PC-9 (cell line): ENCODE data around the gene FAM120C.

ENCODE experiments used
- EZH2 ChIP-seq: fragments of 200-600 bp; sonication (generic); IDR thresholded peaks from 2 replicates; pipeline ENCODE4 v1.8.0; 2017; ENCODE audit warnings: antibody characterized with exemption, low read depth
- TF ChIP-seq, protein P1 (sequence below): fragments of 200-600 bp; sonication (generic); conservative IDR thresholded peaks from 2 replicates; pipeline ENCODE4 v1.6.1; 2017; ENCODE audit warnings: mixed run types, antibody characterized with exemption, mild to moderate bottlenecking, moderate library complexity

DNA sequence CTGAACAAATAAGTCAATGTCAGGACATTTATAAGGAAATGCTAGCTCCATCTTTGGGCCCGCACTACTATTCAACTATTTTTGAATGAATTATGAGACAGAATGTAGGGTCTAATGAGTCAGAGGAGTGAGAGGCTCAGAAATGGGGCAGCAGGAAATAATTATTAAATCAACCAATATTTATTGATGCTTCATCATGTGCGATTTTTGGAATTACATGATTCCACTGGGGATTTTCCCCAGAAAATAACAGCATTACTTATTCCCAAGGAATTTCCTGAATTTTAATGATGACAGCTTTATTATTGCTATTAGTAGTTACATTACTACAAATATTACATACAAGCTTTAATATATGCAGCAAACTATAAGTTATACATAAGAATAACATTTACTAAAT lies 89.5 kb downstream of the FAM120C start:
- TF ChIP-seq, protein P1, sequence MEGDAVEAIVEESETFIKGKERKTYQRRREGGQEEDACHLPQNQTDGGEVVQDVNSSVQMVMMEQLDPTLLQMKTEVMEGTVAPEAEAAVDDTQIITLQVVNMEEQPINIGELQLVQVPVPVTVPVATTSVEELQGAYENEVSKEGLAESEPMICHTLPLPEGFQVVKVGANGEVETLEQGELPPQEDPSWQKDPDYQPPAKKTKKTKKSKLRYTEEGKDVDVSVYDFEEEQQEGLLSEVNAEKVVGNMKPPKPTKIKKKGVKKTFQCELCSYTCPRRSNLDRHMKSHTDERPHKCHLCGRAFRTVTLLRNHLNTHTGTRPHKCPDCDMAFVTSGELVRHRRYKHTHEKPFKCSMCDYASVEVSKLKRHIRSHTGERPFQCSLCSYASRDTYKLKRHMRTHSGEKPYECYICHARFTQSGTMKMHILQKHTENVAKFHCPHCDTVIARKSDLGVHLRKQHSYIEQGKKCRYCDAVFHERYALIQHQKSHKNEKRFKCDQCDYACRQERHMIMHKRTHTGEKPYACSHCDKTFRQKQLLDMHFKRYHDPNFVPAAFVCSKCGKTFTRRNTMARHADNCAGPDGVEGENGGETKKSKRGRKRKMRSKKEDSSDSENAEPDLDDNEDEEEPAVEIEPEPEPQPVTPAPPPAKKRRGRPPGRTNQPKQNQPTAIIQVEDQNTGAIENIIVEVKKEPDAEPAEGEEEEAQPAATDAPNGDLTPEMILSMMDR: no peak
- TF ChIP-seq EZH2: no peak
